HG03196 (cell line): ENCODE measurements around the gene CORO2B.
"Not testable (repeated sequence)": the region's sequence is repeated elsewhere in the genome, so short reads cannot be mapped to it uniquely, and the experiment has no call there.

Experiments used
- ATAC-seq: cut with Tn5 transposase; IDR thresholded peaks from one replicate; pipeline ENCODE4 v1.9.1; 2021; ENCODE audit not compliant: unreplicated experiment

CORO2B gene

GRCh38 chr15:68604840-68605478, 26.2 kb downstream of the CORO2B start:
- not testable (repeated sequence) for ATAC-seq

- ATAC-seq = no peak
Measured at GRCh38 chr15:68606375-68606774, 27.6 kb downstream of the CORO2B start.

DNA sequence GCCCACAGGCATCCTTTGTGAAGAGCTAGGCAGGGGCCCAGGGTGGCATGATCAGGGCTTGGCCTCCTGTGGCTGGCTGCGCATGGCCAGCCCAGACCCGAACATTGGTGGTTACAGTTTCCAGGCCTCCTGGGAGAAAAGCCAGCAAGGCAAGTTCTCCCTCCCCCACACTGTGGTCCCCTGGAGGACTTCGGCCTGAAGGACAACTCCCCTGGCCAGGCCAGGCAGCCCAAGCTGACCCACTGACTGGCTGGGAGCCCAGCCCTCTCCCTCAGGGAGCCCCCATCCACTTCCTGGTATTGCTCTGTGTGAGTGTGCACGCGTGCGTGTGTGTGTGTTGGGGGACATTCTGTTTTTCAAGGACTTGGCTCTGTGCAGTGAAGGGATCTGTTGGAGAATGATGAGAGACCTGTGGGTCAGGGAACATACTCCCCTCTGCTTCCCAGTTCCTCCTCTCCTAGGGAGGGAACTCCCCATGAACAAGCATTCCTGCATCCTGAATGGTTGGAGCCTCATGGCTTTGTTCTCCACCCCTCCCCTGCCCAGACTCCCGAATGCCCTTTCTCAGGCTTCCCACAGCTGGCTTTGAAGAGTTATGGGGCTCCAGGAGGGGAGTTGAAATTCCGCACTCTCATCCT, 29.5 kb downstream of the CORO2B start:
- ATAC-seq = no peak

DNA sequence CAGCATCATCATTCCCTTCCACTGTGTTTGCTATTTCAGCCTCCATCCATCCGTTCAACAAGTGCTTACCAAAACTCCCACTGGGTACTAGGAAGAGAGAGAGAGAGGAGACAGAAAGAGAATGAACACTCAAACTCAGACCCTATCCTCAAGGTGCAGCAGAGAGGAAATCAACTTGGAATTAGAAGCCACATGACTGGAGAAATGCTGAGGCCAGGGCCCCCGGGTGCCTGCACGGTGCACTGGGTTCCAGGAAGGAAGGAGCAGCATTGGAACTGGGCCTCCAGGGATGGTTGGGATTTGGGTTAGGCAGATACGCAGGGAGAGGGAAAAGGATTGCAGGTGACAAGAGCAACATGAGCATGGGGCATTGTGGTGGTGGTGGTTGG, 30.0 kb downstream of the CORO2B start:
- no peak for ATAC-seq

DNA sequence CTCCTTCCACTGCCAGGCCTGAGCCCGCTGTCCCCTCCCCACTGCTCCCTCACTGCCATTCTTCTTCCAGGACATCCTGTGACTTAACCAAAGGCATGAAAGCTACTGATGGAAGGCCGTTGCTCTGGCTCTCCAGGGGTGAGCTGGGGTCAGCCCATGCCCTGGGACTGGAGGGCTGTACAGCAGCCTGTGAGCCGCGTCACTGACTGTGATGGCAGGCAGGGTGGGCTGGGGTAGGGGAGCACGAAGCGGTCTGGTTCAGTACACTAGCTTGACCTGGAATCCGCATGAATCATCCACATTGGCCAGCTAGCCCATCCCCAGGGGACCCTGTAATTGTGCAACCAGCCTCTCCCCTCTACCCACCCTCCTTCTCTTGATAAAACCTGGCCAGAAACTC, 30.8 kb downstream of the CORO2B start:
- ATAC-seq = no peak

DNA sequence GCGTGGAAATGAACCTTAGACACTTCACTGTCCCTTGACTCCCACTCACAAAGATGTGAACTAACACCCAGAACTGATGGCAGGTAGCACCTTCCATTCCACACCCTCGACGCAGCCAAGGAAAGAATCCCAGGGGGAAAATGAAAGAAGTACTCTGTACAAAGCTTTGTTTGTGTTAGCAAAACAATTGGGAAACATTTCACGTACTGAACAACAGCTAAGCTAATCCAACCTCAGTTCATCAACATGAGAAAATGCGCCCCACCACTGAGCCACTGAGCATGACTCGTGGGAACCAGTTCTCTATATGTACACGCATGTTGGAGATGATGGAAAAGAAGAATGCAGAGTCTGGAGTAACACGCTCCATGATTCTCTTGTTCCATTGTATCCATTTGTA, 32.0 kb downstream of the CORO2B start:
- no peak for ATAC-seq

DNA sequence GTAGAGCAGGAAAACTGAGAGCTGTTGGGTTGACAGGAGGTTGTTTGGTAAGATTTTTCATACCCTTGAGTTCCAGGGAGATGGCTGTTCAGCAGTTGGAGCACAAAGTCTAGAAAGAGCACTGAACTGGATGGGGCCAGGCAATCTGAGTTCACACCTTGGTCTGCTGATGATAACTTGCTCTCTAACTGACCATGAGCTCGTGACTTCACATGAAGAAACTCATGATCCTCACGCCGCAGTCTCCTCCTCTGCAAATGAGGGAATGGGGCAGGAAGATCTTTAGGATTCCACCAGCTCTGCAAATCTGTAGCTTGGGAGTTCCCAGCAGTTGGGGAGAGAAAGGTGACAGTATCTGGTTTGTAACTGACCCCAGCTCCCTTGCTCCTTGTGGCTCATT, 33.7 kb downstream of the CORO2B start:
- no peak for ATAC-seq

- no peak for ATAC-seq
Measured at GRCh38 chr15:68612979-68613740, 34.4 kb downstream of the CORO2B start.

GRCh38 chr15:68614286-68615035, 35.7 kb downstream of the CORO2B start:
- no peak for ATAC-seq

DNA sequence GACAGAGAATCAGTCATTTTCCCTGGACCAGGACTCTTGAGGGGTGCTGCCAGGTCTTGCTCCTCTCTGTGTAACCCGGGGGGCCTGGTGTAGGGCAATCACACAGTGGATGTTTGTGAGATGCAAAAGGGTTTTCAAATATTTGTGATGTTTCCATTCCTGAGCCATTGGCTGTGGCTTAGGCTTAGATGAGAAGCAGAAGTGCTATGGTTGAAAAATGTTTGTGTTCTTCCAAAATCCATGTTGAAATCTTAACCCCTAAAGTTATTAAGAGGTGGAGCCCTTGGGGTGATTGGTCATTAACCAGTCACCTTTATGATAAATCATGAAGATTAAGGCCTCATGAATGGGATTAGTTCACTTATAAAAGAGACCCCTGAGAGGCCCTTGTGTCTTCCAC, 36.5 kb downstream of the CORO2B start:
- ATAC-seq = no peak

GRCh38 chr15:68615811-68616210, 37.0 kb downstream of the CORO2B start:
- no peak for ATAC-seq

DNA sequence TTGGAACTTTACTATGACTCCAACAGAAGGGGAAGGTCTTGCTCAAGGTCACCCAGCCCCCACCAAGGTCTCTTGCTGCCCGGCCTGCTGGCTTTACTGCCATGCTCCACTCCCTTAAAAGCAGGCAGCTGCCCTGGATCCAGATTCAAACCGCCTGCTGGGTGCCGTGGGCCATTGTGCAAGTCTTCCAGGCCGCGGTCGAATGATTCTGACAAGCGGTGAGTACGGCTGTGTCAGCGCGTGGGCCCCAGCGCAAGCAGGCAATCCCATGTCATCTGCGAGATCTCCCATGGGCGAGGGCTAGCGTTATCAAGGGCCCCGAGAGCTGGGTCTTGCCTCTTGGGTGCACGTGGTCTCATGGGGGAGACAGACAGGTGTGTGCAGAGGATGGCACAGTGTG, 37.6 kb downstream of the CORO2B start:
- ATAC-seq = no peak

GRCh38 chr15:68617001-68617400, 38.2 kb downstream of the CORO2B start:
- ATAC-seq = no peak

DNA sequence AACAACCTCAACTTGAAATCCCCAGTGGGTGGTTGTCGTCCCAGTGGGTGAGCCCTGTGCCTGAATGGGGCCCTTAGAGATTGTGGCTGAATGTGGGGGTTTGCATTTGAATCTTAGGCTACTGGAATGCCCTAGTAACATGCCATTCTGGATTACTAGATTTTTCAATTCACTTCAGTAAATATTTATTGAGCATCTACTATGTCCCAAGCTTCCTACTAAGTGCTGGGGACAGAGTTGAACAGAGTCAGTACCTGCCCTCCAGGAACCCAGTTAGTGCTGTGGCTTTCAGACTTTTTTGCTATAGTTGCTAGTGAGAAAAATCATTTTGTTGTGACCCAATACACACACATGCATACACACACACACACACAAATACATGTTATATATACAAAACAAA, 39.0 kb downstream of the CORO2B start:
- ATAC-seq = no peak

GRCh38 chr15:68618394-68618793, 39.6 kb downstream of the CORO2B start:
- ATAC-seq = no peak

- no peak for ATAC-seq
Measured at GRCh38 chr15:68618908-68619698, 40.3 kb downstream of the CORO2B start.

- ATAC-seq = no peak
Measured at GRCh38 chr15:68620721-68621527, 42.1 kb downstream of the CORO2B start.

GRCh38 chr15:68621535-68621934, 42.7 kb downstream of the CORO2B start:
- no peak for ATAC-seq

DNA sequence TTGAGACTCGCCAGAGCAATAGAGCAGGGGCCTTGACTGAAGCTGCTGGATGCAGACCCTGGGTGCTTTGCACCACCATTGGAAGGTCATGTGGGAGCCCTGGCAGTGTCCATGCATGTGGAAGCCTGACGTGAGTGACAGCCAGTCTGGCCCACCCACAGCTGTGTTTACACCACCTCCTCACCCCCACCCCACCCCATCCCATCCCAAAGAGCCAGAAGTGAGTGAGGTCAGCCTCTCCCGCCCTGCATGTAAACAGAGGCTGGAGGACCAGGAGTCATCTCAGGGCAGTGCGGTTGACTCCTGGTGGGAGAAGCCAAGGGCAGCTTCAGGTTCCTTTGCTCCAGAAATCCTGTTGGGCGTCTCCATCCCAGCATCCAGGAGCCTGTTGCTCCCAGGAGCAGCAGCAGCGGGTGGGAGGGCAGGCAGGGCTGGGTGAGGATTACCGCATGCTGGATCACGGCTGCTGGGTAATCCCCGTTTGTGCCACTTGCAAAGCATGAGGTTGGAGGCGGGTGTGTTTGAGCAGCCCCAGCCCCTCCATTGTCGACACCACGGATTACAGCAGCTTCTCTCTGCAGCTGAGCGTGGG, 44.6 kb downstream of the CORO2B start:
- ATAC-seq = no peak

DNA sequence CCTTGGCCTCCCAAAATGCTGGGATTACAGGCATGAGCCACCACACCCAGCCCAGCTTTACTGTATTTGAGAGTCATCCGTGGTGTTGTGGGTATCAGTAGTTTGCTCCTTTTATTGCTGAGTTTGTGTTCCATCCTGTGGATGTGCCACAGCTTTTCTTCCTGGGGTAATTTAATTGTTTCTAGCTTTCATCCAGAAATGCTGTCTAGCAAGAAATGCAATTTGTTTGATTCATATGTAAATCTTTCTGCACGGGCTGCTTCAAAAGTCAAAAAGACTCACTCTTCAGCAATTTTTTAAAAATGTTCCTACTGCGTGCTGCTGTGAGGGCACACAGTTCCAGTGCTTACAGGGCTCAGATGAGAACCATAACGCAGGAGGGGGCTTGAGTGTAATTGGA, 47.1 kb downstream of the CORO2B start:
- no peak for ATAC-seq
